Chondrocyte (in vitro differentiated cells): ENCODE results near the gene PAPOLB. TPM values are rescaled to one million over a fixed set of nuclear protein-coding genes. Genes with fewer than 3 reads are reported as not detected.
A peak's percentile ranks its signal among the peaks of the same experiment; 100 is the strongest.

Source experiments
- DNase-seq: peaks from one replicate; pipeline ENCODE4 v3.0.0; 2021; ENCODE audit warnings: mixed read lengths, low spot score
- H3K27ac Mint-ChIP-seq: one replicate; pipeline ENCODE4 v1.8.0; 2021; ENCODE audit warnings: mild to moderate bottlenecking, moderate library complexity, mixed read lengths; ENCODE audit not compliant: unreplicated experiment
- H3K27me3 Mint-ChIP-seq: 2 replicates; pipeline ENCODE4 v1.8.0; 2021; ENCODE audit warnings: low read depth, mixed read lengths
- H3K36me3 Mint-ChIP-seq: 2 replicates; pipeline ENCODE4 v1.8.0; 2021; ENCODE audit warnings: low read depth, mixed read lengths
- H3K4me1 Mint-ChIP-seq: 2 replicates; pipeline ENCODE4 v1.8.0; 2021; ENCODE audit warnings: low read depth, mild to moderate bottlenecking, mixed read lengths
- H3K4me3 Mint-ChIP-seq: one replicate; pipeline ENCODE4 v1.8.0; 2021; ENCODE audit warnings: mild to moderate bottlenecking, moderate library complexity, mixed read lengths; ENCODE audit not compliant: unreplicated experiment
- H3K9me3 Mint-ChIP-seq: 2 replicates; pipeline ENCODE4 v1.8.0; 2021; ENCODE audit warnings: low read depth, mixed read lengths
- total RNA-seq: library from RNA; stranded (reverse); gene quantifications from 3 replicates; pipeline ENCODE4 v1.2.1, GENCODE V29; 2021
- TF ChIP-seq, protein P1 (sequence below): fragments of 200-600 bp; sonication (generic); IDR thresholded peaks from 2 replicates; pipeline ENCODE4 v1.5.0; 2021; ENCODE audit warnings: antibody characterized with exemption, mild to moderate bottlenecking, moderate library complexity

PAPOLB gene
- total RNA-seq, 1 donor from 2014 or later = 0.05 TPM

- Mint-ChIP-seq H3K27ac (no peak overlapping the region), H3K27me3 (no peaks in the 10 kb centered on the region), H3K4me1 (no peaks in the 10 kb centered on the region), H3K9me3 (no peaks in the 10 kb centered on the region), H3K36me3 (no peaks in the 10 kb centered on the region), H3K4me3 (no peak overlapping the region)
- TF ChIP-seq, protein P1, sequence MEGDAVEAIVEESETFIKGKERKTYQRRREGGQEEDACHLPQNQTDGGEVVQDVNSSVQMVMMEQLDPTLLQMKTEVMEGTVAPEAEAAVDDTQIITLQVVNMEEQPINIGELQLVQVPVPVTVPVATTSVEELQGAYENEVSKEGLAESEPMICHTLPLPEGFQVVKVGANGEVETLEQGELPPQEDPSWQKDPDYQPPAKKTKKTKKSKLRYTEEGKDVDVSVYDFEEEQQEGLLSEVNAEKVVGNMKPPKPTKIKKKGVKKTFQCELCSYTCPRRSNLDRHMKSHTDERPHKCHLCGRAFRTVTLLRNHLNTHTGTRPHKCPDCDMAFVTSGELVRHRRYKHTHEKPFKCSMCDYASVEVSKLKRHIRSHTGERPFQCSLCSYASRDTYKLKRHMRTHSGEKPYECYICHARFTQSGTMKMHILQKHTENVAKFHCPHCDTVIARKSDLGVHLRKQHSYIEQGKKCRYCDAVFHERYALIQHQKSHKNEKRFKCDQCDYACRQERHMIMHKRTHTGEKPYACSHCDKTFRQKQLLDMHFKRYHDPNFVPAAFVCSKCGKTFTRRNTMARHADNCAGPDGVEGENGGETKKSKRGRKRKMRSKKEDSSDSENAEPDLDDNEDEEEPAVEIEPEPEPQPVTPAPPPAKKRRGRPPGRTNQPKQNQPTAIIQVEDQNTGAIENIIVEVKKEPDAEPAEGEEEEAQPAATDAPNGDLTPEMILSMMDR = no peak
- DNase-seq = no peak
Measured at GRCh38 chr7:4828720-4829383, 33.0 kb downstream of the PAPOLB start.

GRCh38 chr7:4825081-4825480 lies 36.7 kb downstream of the PAPOLB start:
- Mint-ChIP-seq H3K36me3 (no peaks in the 10 kb centered on the region), H3K27me3 (no peaks in the 10 kb centered on the region), H3K4me1 (no peaks in the 10 kb centered on the region), H3K4me3 (no peak overlapping the region), H3K27ac (no peak overlapping the region), H3K9me3 (no peaks in the 10 kb centered on the region)
- TF ChIP-seq, protein P1 = no peak
- peak; percentile 81 for DNase-seq

DNA sequence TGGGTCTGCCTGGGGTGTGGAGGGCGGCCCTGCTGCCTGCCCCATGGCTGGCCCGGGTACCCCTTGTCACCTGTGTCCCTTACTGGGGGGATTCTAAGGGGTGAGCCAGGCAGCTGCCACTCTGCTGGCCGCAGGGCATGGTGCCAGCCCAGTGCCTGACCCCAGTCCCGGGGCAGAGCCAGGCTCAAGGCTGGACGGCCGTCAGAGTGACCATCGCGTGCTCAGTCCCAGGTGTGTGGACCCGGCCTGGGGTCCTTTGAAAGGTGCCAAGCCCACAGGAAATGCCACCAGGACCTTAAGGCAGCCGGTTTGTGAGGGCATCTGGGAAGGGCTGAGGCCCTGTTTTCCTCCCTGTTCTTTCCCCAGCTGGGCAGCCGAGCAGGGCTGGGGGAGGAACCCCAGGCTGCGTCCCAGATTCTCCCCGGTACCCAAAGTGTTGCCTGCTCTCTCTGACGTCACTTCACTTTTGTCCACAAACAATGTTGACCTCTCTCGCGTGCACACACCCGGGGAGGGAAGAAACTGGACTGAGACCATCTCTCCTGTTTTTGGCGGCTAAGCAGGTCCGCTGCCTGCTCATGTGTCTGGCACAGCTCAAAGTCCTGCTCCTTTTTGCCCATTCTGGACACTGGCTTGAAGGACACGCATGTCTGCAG lies 37.6 kb downstream of the PAPOLB start:
- no peaks in the 10 kb centered on the region for H3K27me3 Mint-ChIP-seq
- H3K27ac Mint-ChIP-seq = no peak overlapping the region
- peaks cover 4% of the 10 kb centered on the region for H3K4me1 Mint-ChIP-seq
- no peaks in the 10 kb centered on the region for H3K9me3 Mint-ChIP-seq
- no peak for DNase-seq
- H3K4me3 Mint-ChIP-seq = no peak overlapping the region
- H3K36me3 Mint-ChIP-seq = no peaks in the 10 kb centered on the region
- TF ChIP-seq, protein P1 = no peak

DNA sequence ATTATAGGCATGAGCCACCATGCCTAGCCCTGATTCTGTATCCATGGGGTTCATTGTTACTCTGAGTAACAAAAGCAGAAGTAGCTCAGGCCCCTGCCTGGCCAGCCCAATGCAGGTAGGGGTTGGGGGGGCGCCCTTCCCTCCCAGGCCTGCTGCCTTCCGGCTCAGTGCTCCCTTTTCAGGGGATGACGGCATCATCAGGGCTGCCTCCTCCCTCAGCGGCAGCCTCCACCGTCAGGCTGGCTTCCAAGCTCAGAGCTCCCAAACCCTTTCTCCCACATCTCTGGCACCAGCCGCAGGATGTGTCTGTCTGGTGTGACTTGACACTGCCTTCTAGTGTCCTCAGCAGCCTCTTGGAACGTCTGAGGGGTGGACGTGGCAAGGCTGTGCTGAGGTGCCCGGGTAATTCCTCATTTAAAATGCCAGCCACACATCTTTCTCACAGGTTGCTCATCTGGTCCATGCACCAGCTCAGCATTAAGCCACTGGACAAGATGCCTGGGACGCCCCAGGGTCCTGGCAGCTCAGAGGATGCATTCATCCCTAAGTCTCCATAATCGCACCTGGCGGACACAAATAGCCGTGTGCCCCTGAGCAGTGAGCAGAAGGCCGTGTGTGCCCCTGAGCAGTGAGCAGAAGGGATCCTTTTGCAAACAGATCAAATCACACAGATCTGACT lies 38.2 kb downstream of the PAPOLB start:
- no peak for DNase-seq
- Mint-ChIP-seq H3K4me3 (no peak overlapping the region), H3K27ac (no peak overlapping the region), H3K9me3 (no peaks in the 10 kb centered on the region), H3K36me3 (no peaks in the 10 kb centered on the region), H3K27me3 (no peaks in the 10 kb centered on the region), H3K4me1 (peaks cover 4% of the 10 kb centered on the region)
- TF ChIP-seq, protein P1 = no peak

DNA sequence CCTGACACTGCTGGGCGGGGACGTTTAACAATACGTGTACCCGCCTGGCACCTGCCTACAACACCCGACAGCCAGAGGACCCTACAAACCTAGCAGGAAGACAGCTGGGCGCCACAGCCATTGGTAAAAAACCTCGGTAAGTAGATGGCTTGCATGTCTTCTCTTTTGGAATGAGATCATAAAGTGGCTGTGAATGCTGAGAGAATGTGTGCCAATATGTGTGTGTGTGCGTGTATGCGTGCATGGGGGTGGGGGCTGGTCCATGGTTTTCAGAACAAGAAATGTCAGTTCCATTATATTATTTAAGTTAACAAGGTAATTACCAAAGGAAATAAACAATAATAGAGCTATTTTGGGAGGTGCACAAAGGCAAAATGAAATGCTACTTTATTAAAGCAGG lies 39.2 kb downstream of the PAPOLB start:
- no peak overlapping the region for H3K27ac Mint-ChIP-seq
- TF ChIP-seq, protein P1 = no peak
- H3K4me3 Mint-ChIP-seq = no peak overlapping the region
- H3K27me3 Mint-ChIP-seq = no peaks in the 10 kb centered on the region
- H3K4me1 Mint-ChIP-seq = peaks cover 4% of the 10 kb centered on the region
- no peaks in the 10 kb centered on the region for H3K36me3 Mint-ChIP-seq
- DNase-seq = no peak
- H3K9me3 Mint-ChIP-seq = no peaks in the 10 kb centered on the region
